HepG2 (cell line): ENCODE results near the gene TAF4B.

Experiments used
- ZFP82 ChIP-seq: sonication (generic); formaldehyde crosslinking; IDR thresholded peaks from 2 replicates; pipeline ENCODE4 v1.5.1; 2020; ENCODE audit warnings: mild to moderate bottlenecking, missing genetic modification reagents, borderline replicate concordance
- TF ChIP-seq, protein P1 (sequence below): sonication (generic); formaldehyde crosslinking; IDR thresholded peaks from 2 replicates; pipeline ENCODE4 v1.5.0; 2020; ENCODE audit warnings: mild to moderate bottlenecking, missing genetic modification reagents, moderate library complexity
- TF ChIP-seq, protein P2 (sequence below): sonication (generic); formaldehyde crosslinking; IDR thresholded peaks from 2 replicates; pipeline ENCODE4 v1.4.0; 2020; ENCODE audit warnings: missing genetic modification reagents

DNA sequence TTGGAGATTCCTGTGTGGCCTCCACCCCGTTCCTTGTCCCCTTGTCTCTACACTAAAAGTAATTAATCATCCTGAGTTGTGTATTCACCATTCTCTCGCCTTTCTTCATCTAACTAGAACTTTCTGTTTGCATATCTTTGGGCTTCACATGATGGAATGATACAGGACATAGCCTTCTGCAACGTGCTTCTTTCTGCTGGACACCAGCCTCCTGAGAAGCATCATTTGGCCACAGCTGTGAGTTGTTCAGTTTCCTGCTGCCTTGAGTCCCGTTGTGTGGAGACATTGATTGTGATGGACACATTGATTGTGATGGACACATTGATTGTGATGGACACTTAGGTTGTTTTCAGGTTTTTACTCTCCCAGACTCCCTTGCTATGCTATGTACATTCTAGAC is 182.8 kb downstream of the TAF4B start:
- no peak for TF ChIP-seq ZFP82 (CRISPR knock-in tag)
- TF ChIP-seq, protein P1, sequence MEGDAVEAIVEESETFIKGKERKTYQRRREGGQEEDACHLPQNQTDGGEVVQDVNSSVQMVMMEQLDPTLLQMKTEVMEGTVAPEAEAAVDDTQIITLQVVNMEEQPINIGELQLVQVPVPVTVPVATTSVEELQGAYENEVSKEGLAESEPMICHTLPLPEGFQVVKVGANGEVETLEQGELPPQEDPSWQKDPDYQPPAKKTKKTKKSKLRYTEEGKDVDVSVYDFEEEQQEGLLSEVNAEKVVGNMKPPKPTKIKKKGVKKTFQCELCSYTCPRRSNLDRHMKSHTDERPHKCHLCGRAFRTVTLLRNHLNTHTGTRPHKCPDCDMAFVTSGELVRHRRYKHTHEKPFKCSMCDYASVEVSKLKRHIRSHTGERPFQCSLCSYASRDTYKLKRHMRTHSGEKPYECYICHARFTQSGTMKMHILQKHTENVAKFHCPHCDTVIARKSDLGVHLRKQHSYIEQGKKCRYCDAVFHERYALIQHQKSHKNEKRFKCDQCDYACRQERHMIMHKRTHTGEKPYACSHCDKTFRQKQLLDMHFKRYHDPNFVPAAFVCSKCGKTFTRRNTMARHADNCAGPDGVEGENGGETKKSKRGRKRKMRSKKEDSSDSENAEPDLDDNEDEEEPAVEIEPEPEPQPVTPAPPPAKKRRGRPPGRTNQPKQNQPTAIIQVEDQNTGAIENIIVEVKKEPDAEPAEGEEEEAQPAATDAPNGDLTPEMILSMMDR (CRISPR knock-in tag), result no peak
- TF ChIP-seq, protein P2, sequence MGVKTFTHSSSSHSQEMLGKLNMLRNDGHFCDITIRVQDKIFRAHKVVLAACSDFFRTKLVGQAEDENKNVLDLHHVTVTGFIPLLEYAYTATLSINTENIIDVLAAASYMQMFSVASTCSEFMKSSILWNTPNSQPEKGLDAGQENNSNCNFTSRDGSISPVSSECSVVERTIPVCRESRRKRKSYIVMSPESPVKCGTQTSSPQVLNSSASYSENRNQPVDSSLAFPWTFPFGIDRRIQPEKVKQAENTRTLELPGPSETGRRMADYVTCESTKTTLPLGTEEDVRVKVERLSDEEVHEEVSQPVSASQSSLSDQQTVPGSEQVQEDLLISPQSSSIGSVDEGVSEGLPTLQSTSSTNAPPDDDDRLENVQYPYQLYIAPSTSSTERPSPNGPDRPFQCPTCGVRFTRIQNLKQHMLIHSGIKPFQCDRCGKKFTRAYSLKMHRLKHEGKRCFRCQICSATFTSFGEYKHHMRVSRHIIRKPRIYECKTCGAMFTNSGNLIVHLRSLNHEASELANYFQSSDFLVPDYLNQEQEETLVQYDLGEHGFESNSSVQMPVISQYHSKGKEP (CRISPR knock-in tag), result no peak
